Chondrocyte (in vitro differentiated cells): ENCODE data around the gene SCAMP2. TPM values are rescaled to one million over a fixed set of nuclear protein-coding genes. Genes with fewer than 3 reads are reported as not detected.

ENCODE experiments used
- DNase-seq: peaks from one replicate; pipeline ENCODE4 v3.0.0; 2021; ENCODE audit warnings: mixed read lengths, low spot score
- H3K27ac Mint-ChIP-seq: one replicate; pipeline ENCODE4 v1.8.0; 2021; ENCODE audit warnings: mild to moderate bottlenecking, moderate library complexity, mixed read lengths; ENCODE audit not compliant: unreplicated experiment
- H3K27me3 Mint-ChIP-seq: 2 replicates; pipeline ENCODE4 v1.8.0; 2021; ENCODE audit warnings: low read depth, mixed read lengths
- H3K36me3 Mint-ChIP-seq: 2 replicates; pipeline ENCODE4 v1.8.0; 2021; ENCODE audit warnings: low read depth, mixed read lengths
- H3K4me1 Mint-ChIP-seq: 2 replicates; pipeline ENCODE4 v1.8.0; 2021; ENCODE audit warnings: low read depth, mild to moderate bottlenecking, mixed read lengths
- H3K4me3 Mint-ChIP-seq: one replicate; pipeline ENCODE4 v1.8.0; 2021; ENCODE audit warnings: mild to moderate bottlenecking, moderate library complexity, mixed read lengths; ENCODE audit not compliant: unreplicated experiment
- H3K9me3 Mint-ChIP-seq: 2 replicates; pipeline ENCODE4 v1.8.0; 2021; ENCODE audit warnings: low read depth, mixed read lengths
- CTCF ChIP-seq: fragments of 200-600 bp; sonication (generic); IDR thresholded peaks from 2 replicates; pipeline ENCODE4 v1.5.0; 2021; ENCODE audit warnings: antibody characterized with exemption, mild to moderate bottlenecking, moderate library complexity
- total RNA-seq: library from RNA; stranded (reverse); gene quantifications from 3 replicates; pipeline ENCODE4 v1.2.1, GENCODE V29; 2021

Gene SCAMP2
- total RNA-seq, 1 donor from 2014 or later, result 67.9 TPM

GRCh38 chr15:74854453-74855022, 18.6 kb downstream of the SCAMP2 start:
- Mint-ChIP-seq H3K4me3 (no peak overlapping the region), H3K27me3 (no peaks in the 10 kb centered on the region), H3K9me3 (no peaks in the 10 kb centered on the region), H3K27ac (no peak overlapping the region), H3K4me1 (peaks cover 11% of the 10 kb centered on the region), H3K36me3 (peaks cover 13% of the 10 kb centered on the region)
- TF ChIP-seq CTCF, result no peak
- DNase-seq, result no peak

GRCh38 chr15:74851960-74852359, 21.2 kb downstream of the SCAMP2 start:
- Mint-ChIP-seq H3K4me1 (peaks cover 5% of the 10 kb centered on the region), H3K36me3 (peaks cover 22% of the 10 kb centered on the region), H3K9me3 (no peaks in the 10 kb centered on the region), H3K4me3 (no peak overlapping the region), H3K27me3 (no peaks in the 10 kb centered on the region), H3K27ac (no peak overlapping the region)
- no peak for TF ChIP-seq CTCF
- DNase-seq, result no peak

GRCh38 chr15:74850393-74850792, 22.8 kb downstream of the SCAMP2 start:
- Mint-ChIP-seq H3K27ac (no peak overlapping the region), H3K36me3 (peaks cover 24% of the 10 kb centered on the region), H3K27me3 (no peaks in the 10 kb centered on the region), H3K4me1 (no peaks in the 10 kb centered on the region), H3K9me3 (no peaks in the 10 kb centered on the region), H3K4me3 (no peak overlapping the region)
- no peak for DNase-seq
- TF ChIP-seq CTCF, result no peak

GRCh38 chr15:74847432-74847831, 25.7 kb downstream of the SCAMP2 start:
- Mint-ChIP-seq H3K4me1 (peaks cover 9% of the 10 kb centered on the region), H3K27ac (no peak overlapping the region), H3K9me3 (no peaks in the 10 kb centered on the region), H3K36me3 (peaks cover 26% of the 10 kb centered on the region), H3K4me3 (no peak overlapping the region), H3K27me3 (no peaks in the 10 kb centered on the region)
- DNase-seq, result no peak
- no peak for TF ChIP-seq CTCF

GRCh38 chr15:74845581-74845980, 27.6 kb downstream of the SCAMP2 start:
- peaks cover 22% of the 10 kb centered on the region for H3K4me1 Mint-ChIP-seq
- DNase-seq, result no peak
- no peak for TF ChIP-seq CTCF
- H3K9me3 Mint-ChIP-seq, result no peaks in the 10 kb centered on the region
- H3K27me3 Mint-ChIP-seq, result no peaks in the 10 kb centered on the region
- H3K27ac Mint-ChIP-seq, result no peak overlapping the region
- H3K4me3 Mint-ChIP-seq, result no peak overlapping the region
- peaks cover 21% of the 10 kb centered on the region for H3K36me3 Mint-ChIP-seq
